Measurements from ENCODE around the gene TPO.

The TPO gene

GRCh38 chr2:1588978-1589621, 175.8 kb downstream of the TPO start:
- DNase-seq = no peak

- DNase-seq = no peak
Measured at GRCh38 chr2:1590596-1591460, 177.6 kb downstream of the TPO start.

GRCh38 chr2:1591461-1591770, 178.2 kb downstream of the TPO start:
- DNase-seq = no peak
